Cardiac muscle cell (in vitro differentiated cells and primary cell): ENCODE data around the gene KY. TPM values are rescaled to one million over a fixed set of nuclear protein-coding genes. Genes with fewer than 3 reads are reported as not detected.

ENCODE experiments used
- DNase-seq, 2 donors: peaks; one replicate each; pipeline versions ENCODE4 v3.0.0 to v3.0.0-alpha.2; 2010 to 2017; ENCODE audit warnings: low read depth in 1 of 2, low spot score in 1 of 2
- H3K27ac ChIP-seq: fragments of 200-600 bp; sonication (generic); 2 replicates; pipeline ENCODE4 v1.5.1; 2016
- H3K27me3 ChIP-seq: fragments of 200-600 bp; sonication (generic); 2 replicates; pipeline ENCODE4 v1.6.0; 2016; ENCODE audit warnings: control low read depth
- H3K36me3 ChIP-seq: fragments of 200-600 bp; sonication (generic); 2 replicates; pipeline ENCODE4 v1.5.1; 2016; ENCODE audit warnings: control low read depth
- H3K4me1 ChIP-seq: fragments of 200-600 bp; sonication (generic); 2 replicates; pipeline ENCODE4 v1.8.1; 2017; ENCODE audit warnings: low read depth, mild to moderate bottlenecking, mixed run types
- H3K4me3 ChIP-seq: fragments of 200-600 bp; sonication (generic); 2 replicates; pipeline ENCODE4 v1.5.1; 2016; ENCODE audit warnings: mild to moderate bottlenecking
- H3K9me3 ChIP-seq: fragments of 200-600 bp; sonication (generic); 2 replicates; pipeline ENCODE4 v1.5.1; 2017; ENCODE audit warnings: low read depth, mild to moderate bottlenecking, control low read depth
- CTCF ChIP-seq: IDR thresholded peaks from 2 replicates; pipeline ENCODE4 v1.5.1; 2012; ENCODE audit warnings: low read depth, mild to moderate bottlenecking, low read length
- polyA plus RNA-seq: library from polyadenylated mRNA; unstranded; fragments of >200 nt; fragmentation: Nextera tagmentation; extraction: Ambion mirVana; gene quantifications from 2 replicates; pipeline ENCODE4 v1.2.1, GENCODE V29; 2016
- total RNA-seq: library from RNA; depleted of rRNA; stranded (reverse); fragments of >200 nt; gene quantifications from 2 replicates; pipeline ENCODE4 v1.2.3, GENCODE V29; 2016

The KY gene
- total and polyA plus RNA-seq, 2 experiments from 2014 or later = 0.35 to 1.2 TPM

DNA sequence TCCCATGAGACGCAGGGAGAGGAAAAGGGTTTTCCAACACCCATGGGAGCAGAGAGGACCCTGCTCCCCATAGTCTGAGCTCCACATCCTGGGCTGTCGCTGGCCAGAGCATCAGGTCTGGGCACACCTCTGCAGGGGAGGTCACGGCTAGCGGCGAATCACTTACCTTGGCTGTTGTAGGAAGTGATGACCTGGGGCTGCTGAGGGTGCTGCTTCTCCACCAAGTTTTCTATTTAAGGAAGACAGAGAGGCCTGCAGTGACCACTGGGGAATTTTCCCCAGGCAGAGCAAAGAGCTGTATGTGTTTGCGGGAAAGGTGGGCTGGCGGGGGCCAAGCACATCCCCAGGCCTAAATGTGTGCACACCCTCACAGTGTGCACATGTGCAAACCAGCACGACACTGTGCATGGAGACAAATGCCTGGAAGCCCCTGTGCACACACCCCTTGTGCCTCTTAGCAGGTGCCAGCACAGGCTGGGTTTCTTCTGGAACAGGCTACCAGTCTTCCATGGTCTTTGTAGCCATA lies 7.6 kb downstream of the KY start:
- H3K36me3 ChIP-seq = no peaks in the 10 kb centered on the region
- peaks cover 30% of the 10 kb centered on the region for H3K27me3 ChIP-seq
- no peak for TF ChIP-seq CTCF
- no peak overlapping the region for H3K27ac ChIP-seq
- no peaks in the 10 kb centered on the region for H3K9me3 ChIP-seq
- no peak for DNase-seq
- peaks cover 36% of the 10 kb centered on the region for H3K4me1 ChIP-seq
- no peak overlapping the region for H3K4me3 ChIP-seq

GRCh38 chr3:134642445-134643149 lies 8.2 kb downstream of the KY start:
- Histone ChIP-seq H3K4me3 (no peak overlapping the region), H3K27ac (no peak overlapping the region), H3K4me1 (peaks cover 42% of the 10 kb centered on the region), H3K9me3 (no peaks in the 10 kb centered on the region), H3K36me3 (no peaks in the 10 kb centered on the region), H3K27me3 (peaks cover 24% of the 10 kb centered on the region)
- no peak for DNase-seq
- TF ChIP-seq CTCF = no peak

DNA sequence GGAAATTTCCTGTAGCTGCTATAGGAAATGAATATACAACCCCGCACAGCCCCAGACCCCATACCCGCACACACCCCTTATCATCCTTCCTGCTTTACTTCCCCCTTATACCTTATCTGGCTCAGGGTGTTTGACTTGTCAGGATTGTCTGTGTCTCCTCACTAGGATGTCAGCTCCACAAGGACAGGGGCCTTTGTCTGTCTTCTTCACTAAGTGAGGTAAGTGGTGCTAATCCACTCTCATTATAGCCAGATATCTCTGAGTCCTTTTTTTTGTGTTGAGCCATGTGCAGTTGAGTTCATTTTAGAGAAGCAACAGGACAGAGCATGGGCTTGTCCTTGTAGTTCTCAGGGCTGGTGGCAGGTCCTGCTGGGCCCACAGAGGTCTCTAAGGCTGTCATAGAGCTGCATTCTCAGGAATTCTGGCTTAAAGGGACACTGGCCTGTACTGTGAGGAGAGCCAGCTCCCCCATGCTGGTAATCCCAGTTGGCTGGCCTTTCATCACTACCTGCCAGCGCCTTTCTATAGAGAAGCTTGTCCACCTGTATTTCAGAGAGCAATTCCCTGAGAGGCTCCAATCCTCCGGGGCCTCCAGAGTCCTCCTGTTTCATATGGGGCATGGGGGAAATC lies 9.0 kb downstream of the KY start:
- DNase-seq = no peak

DNA sequence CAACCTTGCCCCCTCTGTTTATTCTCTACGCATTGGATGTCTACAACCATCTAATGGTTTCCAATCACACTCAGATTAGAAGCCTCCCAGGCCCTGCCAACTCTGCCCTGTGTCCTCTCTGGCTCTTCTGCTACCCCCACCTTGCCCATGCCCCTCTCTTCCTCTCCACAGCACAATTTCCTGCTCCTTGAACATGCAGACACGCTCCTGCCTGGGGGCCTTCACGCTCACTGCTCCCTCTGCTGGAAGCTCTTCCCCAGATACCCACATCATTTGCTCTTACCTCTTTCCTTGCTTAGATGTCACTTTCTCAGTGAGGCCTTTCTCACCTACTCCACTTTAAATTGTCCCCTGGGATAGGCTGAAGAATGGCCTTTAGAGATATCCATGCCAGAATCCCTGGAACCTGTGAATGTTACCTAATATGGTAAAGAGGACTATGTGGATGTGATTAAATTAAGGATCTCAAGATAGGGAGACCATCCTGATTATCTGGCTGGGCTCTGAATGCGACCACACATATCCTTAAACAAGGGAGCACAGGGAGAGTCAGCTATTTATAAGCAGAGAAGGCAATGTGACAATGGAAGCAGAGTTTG lies 9.9 kb downstream of the KY start:
- H3K27me3 ChIP-seq = peaks cover 10% of the 10 kb centered on the region
- no peaks in the 10 kb centered on the region for H3K36me3 ChIP-seq
- H3K4me1 ChIP-seq = peaks cover 45% of the 10 kb centered on the region
- DNase-seq = peak; percentile 50 to 71
- H3K27ac ChIP-seq = no peak overlapping the region
- no peaks in the 10 kb centered on the region for H3K9me3 ChIP-seq
- no peak overlapping the region for H3K4me3 ChIP-seq
- TF ChIP-seq CTCF = peak; percentile 80

More for the DNA sequence above, 9.0 kb downstream of the KY start:
- Histone ChIP-seq H3K36me3 (no peaks in the 10 kb centered on the region), H3K27ac (peak overlapping the region; percentile 15), H3K27me3 (peaks cover 16% of the 10 kb centered on the region), H3K4me3 (no peak overlapping the region), H3K9me3 (no peaks in the 10 kb centered on the region), H3K4me1 (peaks cover 45% of the 10 kb centered on the region)
- TF ChIP-seq CTCF = no peak

GRCh38 chr3:134640378-134640777 lies 10.4 kb downstream of the KY start:
- Histone ChIP-seq H3K9me3 (no peaks in the 10 kb centered on the region), H3K27me3 (peaks cover 6% of the 10 kb centered on the region), H3K4me3 (no peak overlapping the region), H3K36me3 (no peaks in the 10 kb centered on the region), H3K4me1 (peaks cover 43% of the 10 kb centered on the region), H3K27ac (no peak overlapping the region)
- no peak for TF ChIP-seq CTCF
- no peak for DNase-seq
